PFSK-1 (cell line): Measurements from ENCODE around the gene PGF.

ENCODE experiments used
- FOXP2 ChIP-seq: optimal IDR thresholded peaks from 2 replicates; pipeline ENCODE3; 2011; ENCODE audit warnings: borderline replicate concordance, control low read depth, inconsistent platforms; ENCODE audit not compliant: insufficient read depth; ENCODE audit errors: extremely low read length, extremely low read depth
- POLR2AphosphoS5 ChIP-seq: IDR thresholded peaks from 2 replicates; pipeline ENCODE4 v1.6.1; 2012; ENCODE audit warnings: low read depth, mild to moderate bottlenecking, control low read depth, low read length, moderate library complexity
- SIN3A ChIP-seq: IDR thresholded peaks from 2 replicates; pipeline ENCODE4 v1.6.1; 2012; ENCODE audit warnings: mild to moderate bottlenecking, low read length, moderate library complexity, borderline replicate concordance; ENCODE audit not compliant: insufficient read depth
- TAF1 ChIP-seq: IDR thresholded peaks from 2 replicates; pipeline ENCODE4 v1.6.1; 2012; ENCODE audit warnings: low read length, control low read depth, borderline replicate concordance; ENCODE audit not compliant: insufficient read depth
- TF ChIP-seq, protein P1 (sequence below), 2 experiments: IDR thresholded peaks; 2 replicates each; pipeline versions ENCODE4 v1.6.1 to v1.8.0; 2011 to 2012; ENCODE audit warnings: low read depth in 2 of 2, low read length in 2 of 2, control low read depth in 1 of 2, inconsistent platforms in 1 of 2, mild to moderate bottlenecking in 1 of 2, moderate library complexity in 1 of 2; ENCODE audit not compliant: insufficient read depth in 1 of 2

DNA sequence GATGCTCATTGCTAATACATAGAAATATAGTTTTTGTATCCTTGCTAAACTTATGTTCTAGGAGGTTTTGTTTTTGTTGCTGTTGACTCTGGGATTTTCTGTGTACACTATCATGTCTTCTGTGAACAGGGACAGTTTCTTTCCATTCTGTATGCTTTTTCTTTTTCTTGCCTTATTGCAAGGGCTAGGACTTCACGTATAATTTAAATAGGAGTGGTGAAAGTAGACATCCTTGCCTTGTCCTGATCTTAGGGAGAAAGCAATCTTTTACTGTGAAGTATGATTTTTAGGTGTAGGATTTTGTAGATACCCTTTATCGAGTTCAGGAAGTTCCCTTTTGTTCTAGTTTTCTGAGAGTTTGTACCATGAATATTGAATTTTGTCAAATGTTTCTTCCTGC, 45.9 kb upstream of the PGF start:
- TF ChIP-seq, protein P1, sequence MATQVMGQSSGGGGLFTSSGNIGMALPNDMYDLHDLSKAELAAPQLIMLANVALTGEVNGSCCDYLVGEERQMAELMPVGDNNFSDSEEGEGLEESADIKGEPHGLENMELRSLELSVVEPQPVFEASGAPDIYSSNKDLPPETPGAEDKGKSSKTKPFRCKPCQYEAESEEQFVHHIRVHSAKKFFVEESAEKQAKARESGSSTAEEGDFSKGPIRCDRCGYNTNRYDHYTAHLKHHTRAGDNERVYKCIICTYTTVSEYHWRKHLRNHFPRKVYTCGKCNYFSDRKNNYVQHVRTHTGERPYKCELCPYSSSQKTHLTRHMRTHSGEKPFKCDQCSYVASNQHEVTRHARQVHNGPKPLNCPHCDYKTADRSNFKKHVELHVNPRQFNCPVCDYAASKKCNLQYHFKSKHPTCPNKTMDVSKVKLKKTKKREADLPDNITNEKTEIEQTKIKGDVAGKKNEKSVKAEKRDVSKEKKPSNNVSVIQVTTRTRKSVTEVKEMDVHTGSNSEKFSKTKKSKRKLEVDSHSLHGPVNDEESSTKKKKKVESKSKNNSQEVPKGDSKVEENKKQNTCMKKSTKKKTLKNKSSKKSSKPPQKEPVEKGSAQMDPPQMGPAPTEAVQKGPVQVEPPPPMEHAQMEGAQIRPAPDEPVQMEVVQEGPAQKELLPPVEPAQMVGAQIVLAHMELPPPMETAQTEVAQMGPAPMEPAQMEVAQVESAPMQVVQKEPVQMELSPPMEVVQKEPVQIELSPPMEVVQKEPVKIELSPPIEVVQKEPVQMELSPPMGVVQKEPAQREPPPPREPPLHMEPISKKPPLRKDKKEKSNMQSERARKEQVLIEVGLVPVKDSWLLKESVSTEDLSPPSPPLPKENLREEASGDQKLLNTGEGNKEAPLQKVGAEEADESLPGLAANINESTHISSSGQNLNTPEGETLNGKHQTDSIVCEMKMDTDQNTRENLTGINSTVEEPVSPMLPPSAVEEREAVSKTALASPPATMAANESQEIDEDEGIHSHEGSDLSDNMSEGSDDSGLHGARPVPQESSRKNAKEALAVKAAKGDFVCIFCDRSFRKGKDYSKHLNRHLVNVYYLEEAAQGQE (IDR thresholded peaks at IDR 0.05; ENCODE audit: insufficient read depth in 1 of 2, low read depth in 2 of 2, low read length in 2 of 2): no peak
- TF ChIP-seq POLR2AphosphoS5 (no peak), TAF1 (no peak), SIN3A (no peak), FOXP2 (no peak)
